ENCODE data around the gene DLG1.

The DLG1 gene

GRCh38 chr3:197125636-197126035, 172.8 kb downstream of the DLG1 start:
- no peak for DNase-seq (ENCODE audit: insufficient read length, low spot score)
- TF ChIP-seq CTCF (IDR thresholded peaks at IDR 0.05; ENCODE audit: insufficient read depth, missing control alignments), result no peak
- no peak for FAIRE-seq

GRCh38 chr3:197124713-197125112, 173.7 kb downstream of the DLG1 start:
- TF ChIP-seq CTCF (IDR thresholded peaks at IDR 0.05; ENCODE audit: insufficient read depth, missing control alignments), result no peak
- DNase-seq (ENCODE audit: insufficient read length, low spot score) (no peak), FAIRE-seq (no peak)

- TF ChIP-seq CTCF (IDR thresholded peaks at IDR 0.05; ENCODE audit: insufficient read depth, missing control alignments), result no peak
- FAIRE-seq (no peak), DNase-seq (ENCODE audit: insufficient read length, low spot score) (no peak)
Measured at GRCh38 chr3:197122394-197122793, 176.0 kb downstream of the DLG1 start.

GRCh38 chr3:197117114-197117513, 181.3 kb downstream of the DLG1 start:
- DNase-seq (ENCODE audit: insufficient read length, low spot score) (no peak), FAIRE-seq (no peak)
- no peak for TF ChIP-seq CTCF (IDR thresholded peaks at IDR 0.05; ENCODE audit: insufficient read depth, missing control alignments)

GRCh38 chr3:197114007-197114406, 184.4 kb downstream of the DLG1 start:
- no peak for TF ChIP-seq CTCF (IDR thresholded peaks at IDR 0.05; ENCODE audit: insufficient read depth, missing control alignments)
- no peak for FAIRE-seq
- DNase-seq (ENCODE audit: insufficient read length, low spot score), result no peak

- no peak for TF ChIP-seq CTCF (IDR thresholded peaks at IDR 0.05; ENCODE audit: insufficient read depth, missing control alignments)
- no peak for DNase-seq (ENCODE audit: insufficient read length, low spot score)
- FAIRE-seq, result peak; percentile 80
Measured at GRCh38 chr3:197111685-197112084, 186.7 kb downstream of the DLG1 start.

- FAIRE-seq (no peak), DNase-seq (ENCODE audit: insufficient read length, low spot score) (no peak)
- TF ChIP-seq CTCF (IDR thresholded peaks at IDR 0.05; ENCODE audit: insufficient read depth, missing control alignments), result no peak
Measured at GRCh38 chr3:197105786-197106185, 192.6 kb downstream of the DLG1 start.
